Cardiac fibroblast (primary cell): ENCODE measurements around the gene BBS9.

Source experiments
- DNase-seq, 2 donors: peaks; one replicate each; pipeline versions ENCODE4 v3.0.0 to v3.0.0-alpha.2; 2010; ENCODE audit warnings: low read depth in 2 of 2
- H3K4me3 ChIP-seq, 2 donors: replicated peaks in 1 of 2; 1 replicate in 1 of 2; 2 replicates in 1 of 2; pipeline ENCODE4 v1.5.1; 2011; ENCODE audit warnings: low read depth in 2 of 2, low read length in 2 of 2, mild to moderate bottlenecking in 2 of 2, moderate library complexity in 1 of 2
- CTCF ChIP-seq: IDR thresholded peaks from one replicate; pipeline ENCODE4 v1.5.1; 2011; ENCODE audit warnings: low read depth, mild to moderate bottlenecking, low read length, inconsistent platforms

BBS9 gene

GRCh38 chr7:33486633-33487032 is 357.3 kb downstream of the BBS9 start:
- no peak overlapping the region for H3K4me3 ChIP-seq
- DNase-seq, result no peak
- no peak for TF ChIP-seq CTCF

GRCh38 chr7:33487998-33488682 is 358.8 kb downstream of the BBS9 start:
- no peak for TF ChIP-seq CTCF
- H3K4me3 ChIP-seq, result no peak overlapping the region
- DNase-seq, result no peak

- TF ChIP-seq CTCF, result no peak
- H3K4me3 ChIP-seq, result no peak overlapping the region
- no peak for DNase-seq
Observed at GRCh38 chr7:33494474-33494873, 365.1 kb downstream of the BBS9 start.

- peak; percentile 23 to 53 for DNase-seq
- no peak for TF ChIP-seq CTCF
- no peak overlapping the region for H3K4me3 ChIP-seq
Observed at GRCh38 chr7:33495207-33495606, 365.8 kb downstream of the BBS9 start.

GRCh38 chr7:33497051-33497450 is 367.7 kb downstream of the BBS9 start:
- H3K4me3 ChIP-seq, result no peak overlapping the region
- TF ChIP-seq CTCF, result no peak
- no peak for DNase-seq

GRCh38 chr7:33500703-33501701 is 371.6 kb downstream of the BBS9 start:
- TF ChIP-seq CTCF, result no peak

More at GRCh38 chr7:33500703-33501701, 371.6 kb downstream of the BBS9 start:
- H3K4me3 ChIP-seq, result no peak overlapping the region
- peak; percentile 10 to 33 for DNase-seq
